Lower leg skin (tissue), 3 donors: ENCODE measurements around the gene FUCA1.

ENCODE experiments used
- CTCF ChIP-seq, 3 donors: fragments of 450-650 bp; IDR thresholded peaks; one replicate each; pipeline ENCODE4 v1.5.1; 2016; ENCODE audit warnings: antibody characterized with exemption in 3 of 3, mild to moderate bottlenecking in 3 of 3, moderate library complexity in 2 of 3
- POLR2A ChIP-seq, 2 donors: fragments of 450-650 bp; IDR thresholded peaks; one replicate each; pipeline ENCODE4 v1.6.1; 2016 to 2017; ENCODE audit warnings: antibody characterized with exemption in 2 of 2, mild to moderate bottlenecking in 1 of 2, moderate library complexity in 1 of 2

GRCh38 chr1:23899070-23899469 is 31.0 kb upstream of the FUCA1 start:
- no peak for TF ChIP-seq CTCF (IDR thresholded peaks at IDR 0.05)
- TF ChIP-seq POLR2A (IDR thresholded peaks at IDR 0.05): no peak
